H1 (cell line): ENCODE results near the gene PARP1. TPM values are rescaled to one million over a fixed set of nuclear protein-coding genes. Genes with fewer than 3 reads are reported as not detected.

Source experiments
- CHD7 ChIP-seq: fragments of 300-600 bp; sonication (generic); IDR thresholded peaks from 2 replicates; pipeline ENCODE4 v1.7.1; 2012; ENCODE audit warnings: low read length, moderate library complexity, mild to moderate bottlenecking, inconsistent platforms; ENCODE audit not compliant: insufficient replicate concordance
- polyA plus RNA-seq, 7 experiments: library from polyadenylated mRNA; depleted of rRNA in 3 of 7; stranded (reverse) in 5 of 7; unstranded in 2 of 7; fragments of >200 nt in 5 of 7; fragments of 200-250 nt in 2 of 7; gene quantifications; 1 replicate in 5 of 7; 2 replicates in 1 of 7; 4 replicates in 1 of 7; pipeline versions ENCODE4 v1.2.1 to v1.2.3, GENCODE V29; 2011 to 2013; ENCODE audit warnings: missing spikeins in 2 of 7, mixed read lengths in 2 of 7
- total RNA-seq: library from RNA; stranded (reverse); fragmentation: NEBNext Ultra II Directional; extraction: Animal tissue kit (Norgen Biotek cat#: 25700); gene quantifications from 2 replicates; pipeline ENCODE4 v1.2.1, GENCODE V29; 2021

Gene PARP1
- total and polyA plus RNA-seq, 2 of the 8 experiments (the other 6 are each of a cell fraction or from before 2014, with no cell fraction given): 416 to 441 TPM

DNA sequence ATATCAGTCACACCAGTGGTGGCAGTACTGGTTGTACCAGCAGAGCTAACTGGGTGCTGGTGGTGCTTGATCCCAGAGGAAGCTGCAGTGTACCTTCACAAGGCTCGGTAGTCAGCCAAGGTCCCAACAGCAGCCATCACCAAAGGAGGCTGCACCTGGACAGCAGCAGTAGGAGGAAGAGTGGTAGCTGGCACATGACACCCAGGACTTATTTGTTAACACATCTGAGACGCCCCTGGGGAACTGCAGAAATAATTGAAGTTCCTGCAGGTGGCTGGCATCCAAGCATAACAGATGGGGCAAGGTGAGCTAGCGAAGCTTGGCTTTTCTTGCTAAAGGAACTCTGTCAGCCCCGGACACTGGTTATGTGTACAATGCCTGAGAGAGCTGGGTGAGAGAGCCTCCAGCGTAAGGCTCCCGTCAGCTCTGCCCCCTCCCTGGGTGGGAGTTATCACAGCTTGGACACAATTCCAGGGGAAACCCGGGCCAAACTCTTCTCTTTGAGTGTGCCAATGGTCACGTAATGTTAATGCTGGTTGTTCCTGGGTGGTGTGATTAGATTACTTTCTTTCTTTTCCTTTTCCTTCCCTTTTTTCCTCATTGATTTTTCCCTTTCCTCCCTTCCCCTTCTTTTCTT, 29.1 kb upstream of the PARP1 start (continued):
- TF ChIP-seq CHD7: no peak
